ENCODE data around the gene TWIST2. TPM values are rescaled to one million over a fixed set of nuclear protein-coding genes. Genes with fewer than 3 reads are reported as not detected.

Gene TWIST2
- total and polyA plus RNA-seq, 9 of the 15 experiments (the other 6 are each of a cell fraction or from before 2014, with no cell fraction given) = not detected

DNA sequence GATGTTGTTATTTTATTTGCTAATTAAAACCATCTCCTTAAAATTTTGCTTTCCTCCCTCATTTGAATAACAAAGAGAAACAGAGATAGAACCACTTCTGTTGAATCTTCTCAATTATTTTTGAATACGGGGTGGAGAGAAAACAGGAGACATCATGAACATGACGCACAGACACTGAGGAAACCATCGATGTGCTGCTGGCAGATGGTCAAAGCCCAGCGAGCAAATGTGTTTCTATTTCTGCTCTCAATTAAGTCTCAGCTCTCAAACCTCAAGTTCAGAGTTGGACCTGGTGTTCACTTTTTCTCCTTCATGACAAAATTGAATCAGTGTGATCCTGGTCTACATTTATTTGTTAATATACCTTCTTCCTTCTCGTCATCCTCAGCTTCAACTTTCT, 36.1 kb upstream of the TWIST2 start:
- no peak overlapping the region for H3K4me3 ChIP-seq
- no peaks in the 10 kb centered on the region for H3K4me1 ChIP-seq (replicated peaks in 1 of 2; ENCODE audit: control insufficient read depth in 2 of 2, insufficient read depth in 2 of 2, low read length in 2 of 2)
- no peaks in the 10 kb centered on the region for H3K79me2 ChIP-seq (ENCODE audit: control insufficient read depth, insufficient read depth, low read length)
- intact Hi-C loops (cut with micrococcal nuclease) (no loop called here), in situ Hi-C loops (cut with MboI) (no loop called here)
- no peak overlapping the region for H3K27ac ChIP-seq (ENCODE audit: extremely low read depth, low read depth, low read length)
- no peak overlapping the region for H2AFZ ChIP-seq (ENCODE audit: low read depth, low read length)
- H3K27me3 ChIP-seq (ENCODE audit: control insufficient read depth in 2 of 2, insufficient read depth in 2 of 2, low read length in 2 of 2) = peaks cover 0 to 5% of the 10 kb centered on the region in 2 experiments; a peak in 2 of 5 replicates
- 0% methylated on average over 4 of the region's 5 CpGs for WGBS (ENCODE audit: insufficient coverage, low coverage, missing lambda C conversion rate)
- ChIA-PET POLR2A (no interaction called here), CTCF (ENCODE audit: low intra/inter-chr PET ratio) (no interaction called here)
- H3K9me3 ChIP-seq (replicated peaks; ENCODE audit: control insufficient read depth, insufficient read depth, low read depth, low read length) = no peaks in the 10 kb centered on the region
- H3K9ac ChIP-seq (ENCODE audit: insufficient read depth in 1 of 2, low read depth in 2 of 2, low read length in 2 of 2) = no peak overlapping the region
- H3K36me3 ChIP-seq (ENCODE audit: control insufficient read depth, insufficient read depth, low read length) = no peaks in the 10 kb centered on the region
- no peaks in the 10 kb centered on the region for H3K9me1 ChIP-seq (ENCODE audit: control insufficient read depth, insufficient read depth, low read length)
- H3K4me2 ChIP-seq (ENCODE audit: insufficient read depth, low read length) = no peak overlapping the region
- no peak for ATAC-seq
- no peak for FAIRE-seq
- no peak for DNase-seq (ENCODE audit: extremely low read depth in 1 of 4, low spot score in 3 of 4)
- no peaks in the 10 kb centered on the region for H4K20me1 ChIP-seq (replicated peaks; ENCODE audit: control insufficient read depth, insufficient read depth, low read length)
- TF ChIP-seq CBX5 (IDR thresholded peaks at IDR 0.05; ENCODE audit: borderline replicate concordance, low read depth) = no peak
- TF ChIP-seq, protein P1, sequence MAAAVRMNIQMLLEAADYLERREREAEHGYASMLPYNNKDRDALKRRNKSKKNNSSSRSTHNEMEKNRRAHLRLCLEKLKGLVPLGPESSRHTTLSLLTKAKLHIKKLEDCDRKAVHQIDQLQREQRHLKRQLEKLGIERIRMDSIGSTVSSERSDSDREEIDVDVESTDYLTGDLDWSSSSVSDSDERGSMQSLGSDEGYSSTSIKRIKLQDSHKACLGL (CRISPR knock-in tag; IDR thresholded peaks at IDR 0.05; ENCODE audit: borderline replicate concordance, poor library complexity, severe bottlenecking) = no peak
- TF ChIP-seq, protein P2, sequence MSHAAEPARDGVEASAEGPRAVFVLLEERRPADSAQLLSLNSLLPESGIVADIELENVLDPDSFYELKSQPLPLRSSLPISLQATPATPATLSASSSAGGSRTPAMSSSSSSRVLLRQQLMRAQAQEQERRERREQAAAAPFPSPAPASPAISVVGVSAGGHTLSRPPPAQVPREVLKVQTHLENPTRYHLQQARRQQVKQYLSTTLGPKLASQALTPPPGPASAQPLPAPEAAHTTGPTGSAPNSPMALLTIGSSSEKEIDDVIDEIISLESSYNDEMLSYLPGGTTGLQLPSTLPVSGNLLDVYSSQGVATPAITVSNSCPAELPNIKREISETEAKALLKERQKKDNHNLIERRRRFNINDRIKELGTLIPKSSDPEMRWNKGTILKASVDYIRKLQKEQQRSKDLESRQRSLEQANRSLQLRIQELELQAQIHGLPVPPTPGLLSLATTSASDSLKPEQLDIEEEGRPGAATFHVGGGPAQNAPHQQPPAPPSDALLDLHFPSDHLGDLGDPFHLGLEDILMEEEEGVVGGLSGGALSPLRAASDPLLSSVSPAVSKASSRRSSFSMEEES (CRISPR knock-in tag; IDR thresholded peaks at IDR 0.05) = no peak
- no peak for TF ChIP-seq ZFP36 (IDR thresholded peaks at IDR 0.05; ENCODE audit: low read depth, low read length, partially characterized antibody)
- no peak for TF ChIP-seq NFRKB (IDR thresholded peaks at IDR 0.05; ENCODE audit: low read depth)
- no TSS peak for BruUV-seq (replicated peaks)

Data from K562 (cell line).